ENCODE measurements around the gene COX10. TPM values are rescaled to one million over a fixed set of nuclear protein-coding genes. Genes with fewer than 3 reads are reported as not detected.

Gene COX10
- 10.9 and 19.3 TPM in 2 replicates for total RNA-seq

DNA sequence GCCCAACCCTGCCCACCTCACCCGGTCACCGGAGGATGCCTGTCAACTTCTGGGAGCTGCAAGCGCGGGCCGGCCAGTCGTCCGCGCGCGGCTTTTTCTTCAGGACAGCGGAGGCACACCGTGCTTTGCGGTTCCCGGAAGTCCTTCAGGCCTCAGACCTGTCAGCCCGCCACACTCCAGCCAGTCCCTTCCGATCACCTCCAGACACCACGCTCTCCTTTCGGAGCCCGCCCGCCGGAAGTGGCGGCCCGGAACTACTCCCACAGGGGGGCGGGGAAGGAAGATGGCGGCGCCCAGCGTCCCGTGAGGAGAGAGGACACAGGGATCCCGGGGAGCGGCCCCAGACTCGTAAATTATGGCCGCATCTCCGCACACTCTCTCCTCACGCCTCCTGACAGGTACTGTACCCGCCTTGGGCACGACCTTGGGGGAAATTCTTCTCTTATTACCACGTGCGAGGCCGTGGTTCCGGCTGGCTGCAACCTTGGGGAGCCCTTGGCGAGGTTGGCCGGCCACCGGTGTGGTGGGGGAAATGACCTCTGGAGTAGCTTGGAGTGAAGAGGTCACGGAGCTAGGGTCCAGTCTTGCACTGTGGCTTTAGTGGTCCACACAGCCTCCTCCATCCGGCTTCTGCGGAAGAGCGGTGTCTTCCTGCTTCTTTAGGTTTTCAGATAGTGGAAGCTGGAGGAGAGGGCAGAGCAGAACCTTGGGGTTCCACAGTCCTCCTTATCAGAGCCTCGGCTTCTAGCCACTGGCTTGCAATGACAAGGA is at the start of gene COX10:
Gene COX10 (plus strand): TSS at position 254 of the 771 bp plus-strand sequence. CDS start 102 bp downstream, at position 356.

GRCh38 chr17:14236762-14237161 is 167.5 kb downstream of the COX10 start, which contains the start of gene CDRT15:
CDRT15 (minus strand) TSS chr17:14236862; CDS start chr17:14236833, 29 bp downstream.

Other genes with a start within 250 kb of the COX10 start
- not detected in 2 replicates for gene CDRT15, start 167.4 kb downstream of the COX10 start, total RNA-seq
- 0.44 and 0.47 TPM in 2 replicates for gene HS3ST3B1, start 231.6 kb downstream of the COX10 start, total RNA-seq

Data from mammary microvascular endothelial cell (primary cell).